Adipocyte (in vitro differentiated cells): ENCODE measurements around the gene FOXL3.

Experiments
- DNase-seq: peaks from one replicate; pipeline ENCODE4 v3.0.0-alpha.2; 2015; ENCODE audit warnings: low read depth
- H3K27me3 ChIP-seq: replicated peaks from 2 replicates; pipeline ENCODE4 v1.7.0; 2013; ENCODE audit warnings: mild to moderate bottlenecking, low read length, moderate library complexity; ENCODE audit not compliant: control insufficient read depth, insufficient read depth
- H3K36me3 ChIP-seq: 2 replicates; pipeline ENCODE4 v1.7.0; 2013; ENCODE audit warnings: low read length, mild to moderate bottlenecking, moderate library complexity; ENCODE audit not compliant: control insufficient read depth, insufficient read depth, severe bottlenecking
- H3K4me1 ChIP-seq: 2 replicates; pipeline ENCODE4 v1.7.0; 2013; ENCODE audit warnings: mild to moderate bottlenecking, low read length, moderate library complexity; ENCODE audit not compliant: control insufficient read depth, insufficient read depth
- H3K4me3 ChIP-seq: 2 replicates; pipeline ENCODE4 v1.7.0; 2013; ENCODE audit warnings: mild to moderate bottlenecking, low read length, moderate library complexity
- H3K9ac ChIP-seq: 2 replicates; pipeline ENCODE4 v1.7.0; 2013; ENCODE audit warnings: mild to moderate bottlenecking, low read length, moderate library complexity
- H3K9me3 ChIP-seq: 2 replicates; pipeline ENCODE4 v1.7.0; 2013; ENCODE audit warnings: mild to moderate bottlenecking, low read length, moderate library complexity; ENCODE audit not compliant: control insufficient read depth

FOXL3 gene

GRCh38 chr7:271266-272107 lies 18.5 kb upstream of the FOXL3 start:
- DNase-seq = peak; percentile 22
- Histone ChIP-seq H3K36me3 (no peaks in the 10 kb centered on the region), H3K4me1 (no peaks in the 10 kb centered on the region), H3K9me3 (peaks cover 14% of the 10 kb centered on the region), H3K4me3 (no peak overlapping the region), H3K9ac (no peak overlapping the region), H3K27me3 (no peaks in the 10 kb centered on the region)

GRCh38 chr7:272108-272615 lies 17.8 kb upstream of the FOXL3 start:
- peaks cover 20% of the 10 kb centered on the region for H3K9me3 ChIP-seq

GRCh38 chr7:272631-273030 lies 17.3 kb upstream of the FOXL3 start:
- Histone ChIP-seq H3K4me3 (no peak overlapping the region), H3K27me3 (no peaks in the 10 kb centered on the region), H3K36me3 (no peaks in the 10 kb centered on the region), H3K4me1 (no peaks in the 10 kb centered on the region), H3K9ac (no peak overlapping the region), H3K9me3 (peaks cover 23% of the 10 kb centered on the region)
- DNase-seq = no peak

More at GRCh38 chr7:272108-272615, 17.8 kb upstream of the FOXL3 start:
- Histone ChIP-seq H3K4me1 (no peaks in the 10 kb centered on the region), H3K27me3 (no peaks in the 10 kb centered on the region), H3K36me3 (no peaks in the 10 kb centered on the region), H3K9ac (no peak overlapping the region), H3K4me3 (no peak overlapping the region)
- DNase-seq = no peak

DNA sequence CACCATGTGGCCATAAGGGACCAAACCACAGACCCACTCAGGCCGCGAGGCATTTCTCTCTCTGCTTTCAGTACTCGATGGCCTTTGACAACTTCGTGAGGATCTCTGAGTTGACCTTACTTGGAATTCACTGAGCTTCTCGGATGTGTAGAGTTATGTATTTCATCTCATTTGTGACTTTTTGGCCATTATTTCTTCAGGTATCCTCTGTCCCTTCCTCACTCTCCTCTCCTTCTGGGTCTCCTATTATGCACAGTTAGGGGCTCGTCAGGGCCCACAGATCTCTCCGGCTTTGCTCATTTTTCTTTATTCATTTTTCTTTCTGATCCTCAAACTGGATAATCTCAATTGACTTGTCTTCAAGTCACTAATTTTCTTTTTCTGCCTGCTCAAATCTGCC lies 16.6 kb upstream of the FOXL3 start:
- no peak for DNase-seq
- H3K4me1 ChIP-seq = no peaks in the 10 kb centered on the region
- H3K36me3 ChIP-seq = no peaks in the 10 kb centered on the region
- peaks cover 23% of the 10 kb centered on the region for H3K9me3 ChIP-seq
- H3K4me3 ChIP-seq = no peak overlapping the region
- H3K27me3 ChIP-seq = no peaks in the 10 kb centered on the region
- H3K9ac ChIP-seq = no peak overlapping the region

GRCh38 chr7:274266-274665 lies 15.7 kb upstream of the FOXL3 start:
- H3K4me3 ChIP-seq = no peak overlapping the region
- peaks cover 23% of the 10 kb centered on the region for H3K9me3 ChIP-seq
- no peak overlapping the region for H3K9ac ChIP-seq
- no peaks in the 10 kb centered on the region for H3K36me3 ChIP-seq
- H3K4me1 ChIP-seq = no peaks in the 10 kb centered on the region
- DNase-seq = no peak
- no peaks in the 10 kb centered on the region for H3K27me3 ChIP-seq

- Histone ChIP-seq H3K9me3 (peaks cover 24% of the 10 kb centered on the region), H3K27me3 (peaks cover 9% of the 10 kb centered on the region), H3K9ac (no peak overlapping the region), H3K4me1 (no peaks in the 10 kb centered on the region), H3K4me3 (no peak overlapping the region), H3K36me3 (no peaks in the 10 kb centered on the region)
- no peak for DNase-seq
These were observed 13.6 kb upstream of the FOXL3 start for GRCh38 chr7:276230-276835.

- Histone ChIP-seq H3K27me3 (peaks cover 11% of the 10 kb centered on the region), H3K4me3 (no peak overlapping the region), H3K36me3 (no peaks in the 10 kb centered on the region), H3K9me3 (peaks cover 29% of the 10 kb centered on the region), H3K4me1 (no peaks in the 10 kb centered on the region), H3K9ac (no peak overlapping the region)
- DNase-seq = no peak
These were observed 12.7 kb upstream of the FOXL3 start for GRCh38 chr7:277228-277627.

- H3K36me3 ChIP-seq = no peaks in the 10 kb centered on the region
- peaks cover 11% of the 10 kb centered on the region for H3K27me3 ChIP-seq
- no peak overlapping the region for H3K9ac ChIP-seq
- no peaks in the 10 kb centered on the region for H3K4me1 ChIP-seq
- no peak for DNase-seq
- no peak overlapping the region for H3K4me3 ChIP-seq
- peaks cover 23% of the 10 kb centered on the region for H3K9me3 ChIP-seq
These were observed 11.9 kb upstream of the FOXL3 start for GRCh38 chr7:278081-278480.

DNA sequence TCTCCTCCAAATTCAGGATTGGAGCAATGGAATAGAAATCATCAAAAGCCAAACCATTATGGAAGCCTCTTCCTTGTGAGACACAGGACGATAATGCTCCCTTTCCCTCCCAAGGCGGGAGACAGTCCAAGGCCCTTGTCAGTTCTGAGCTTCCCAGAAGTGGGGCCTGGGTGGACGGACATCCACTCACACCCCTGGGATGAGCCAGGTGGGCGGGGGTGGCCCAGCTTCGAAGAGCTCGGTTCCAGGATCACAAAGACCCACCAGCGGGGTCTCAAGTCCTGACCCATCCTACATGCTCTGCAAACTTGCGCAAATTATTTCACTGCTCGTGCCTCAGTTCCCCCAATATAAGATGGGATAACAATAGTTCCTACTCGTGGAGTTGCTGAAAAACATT lies 10.1 kb upstream of the FOXL3 start:
- H3K27me3 ChIP-seq = peaks cover 21% of the 10 kb centered on the region
- no peak overlapping the region for H3K4me3 ChIP-seq

GRCh38 chr7:280461-280860 lies 9.5 kb upstream of the FOXL3 start:
- no peaks in the 10 kb centered on the region for H3K4me1 ChIP-seq
- H3K27me3 ChIP-seq = peaks cover 26% of the 10 kb centered on the region
- H3K36me3 ChIP-seq = no peaks in the 10 kb centered on the region
- H3K9ac ChIP-seq = no peak overlapping the region
- DNase-seq = no peak
- no peak overlapping the region for H3K4me3 ChIP-seq
- peaks cover 18% of the 10 kb centered on the region for H3K9me3 ChIP-seq

More for the DNA sequence above, 10.1 kb upstream of the FOXL3 start:
- Histone ChIP-seq H3K9me3 (peaks cover 18% of the 10 kb centered on the region), H3K4me1 (no peaks in the 10 kb centered on the region), H3K9ac (no peak overlapping the region), H3K36me3 (no peaks in the 10 kb centered on the region)
- DNase-seq = no peak

- peaks cover 38% of the 10 kb centered on the region for H3K27me3 ChIP-seq
These were observed 8.3 kb upstream of the FOXL3 start for GRCh38 chr7:281637-282036.

More at GRCh38 chr7:281637-282036, 8.3 kb upstream of the FOXL3 start:
- no peaks in the 10 kb centered on the region for H3K4me1 ChIP-seq
- DNase-seq = no peak
- no peak overlapping the region for H3K9ac ChIP-seq
- no peaks in the 10 kb centered on the region for H3K36me3 ChIP-seq
- H3K9me3 ChIP-seq = peaks cover 14% of the 10 kb centered on the region
- no peak overlapping the region for H3K4me3 ChIP-seq
